HEK293 (cell line): Measurements from ENCODE around the gene SLF2.

ENCODE experiments used
- CTCF ChIA-PET: fragments of 350-600 bp; formaldehyde crosslinking; extraction: SDS; loops from one replicate; lab custom pipeline; 2021; ENCODE audit warnings: antibody characterized with exemption; lab: Yijun Ruan, JAX
- POLR2A ChIA-PET: fragments of 300-600 bp; formaldehyde crosslinking; extraction: SDS; loops from one replicate; lab custom pipeline; 2020; ENCODE audit warnings: antibody characterized with exemption, inconsistent platforms; lab: Yijun Ruan, JAX
- H3K27ac ChIP-seq: fragments of 200-500 bp; sonication (Bioruptor generic); 2 replicates; pipeline ENCODE4 v1.5.1; 2014; ENCODE audit warnings: low read depth, low read length, control low read depth, inconsistent platforms; ENCODE audit errors: extremely low read depth
- H3K36me3 ChIP-seq, 2 experiments: fragments of 200-500 bp in 1 of 2; sonication (Bioruptor generic) in 1 of 2; 1 replicate in 1 of 2; 2 replicates in 1 of 2; pipeline ENCODE4 v1.5.1; 2014 to 2017; ENCODE audit warnings: inconsistent platforms in 2 of 2, low read length in 2 of 2; ENCODE audit not compliant: control insufficient read depth in 2 of 2, insufficient read depth in 1 of 2
- H3K4me1 ChIP-seq: fragments of 200-500 bp; sonication (Bioruptor generic); 2 replicates; pipeline ENCODE4 v1.5.1; 2014; ENCODE audit warnings: mild to moderate bottlenecking, low read length, inconsistent platforms; ENCODE audit not compliant: control insufficient read depth, insufficient read depth
- H3K4me3 ChIP-seq: 2 replicates; pipeline ENCODE4 v1.5.1; 2011; ENCODE audit warnings: low read depth, mild to moderate bottlenecking, control low read depth, low read length, moderate library complexity
- H3K9me3 ChIP-seq: fragments of 200-500 bp; sonication (Bioruptor generic); 2 replicates; pipeline ENCODE4 v1.5.1; 2014; ENCODE audit warnings: low read depth, low read length, inconsistent platforms; ENCODE audit not compliant: control insufficient read depth, insufficient read depth
- HIC1 ChIP-seq: fragments of 450-650 bp; formaldehyde crosslinking; IDR thresholded peaks from 2 replicates; pipeline ENCODE4 v1.5.1; 2016; ENCODE audit warnings: missing biosample characterization, missing genetic modification characterization
- KLF17 ChIP-seq: fragments of 450-650 bp; formaldehyde crosslinking; IDR thresholded peaks from 2 replicates; pipeline ENCODE4 v1.5.1; 2016; ENCODE audit warnings: missing biosample characterization, missing genetic modification characterization
- MZF1 ChIP-seq: fragments of 450-650 bp; formaldehyde crosslinking; IDR thresholded peaks from 2 replicates; pipeline ENCODE4 v1.5.1; 2017; ENCODE audit warnings: missing biosample characterization, missing genetic modification characterization, borderline replicate concordance
- PRDM10 ChIP-seq: fragments of 450-650 bp; formaldehyde crosslinking; IDR thresholded peaks from 2 replicates; pipeline ENCODE4 v1.5.1; 2016; ENCODE audit warnings: missing biosample characterization, missing genetic modification characterization
- PRDM6 ChIP-seq: fragments of 450-650 bp; formaldehyde crosslinking; IDR thresholded peaks from 2 replicates; pipeline ENCODE4 v1.5.1; 2017; ENCODE audit warnings: missing biosample characterization, missing genetic modification characterization
- RBAK ChIP-seq: fragments of 450-650 bp; formaldehyde crosslinking; IDR thresholded peaks from 2 replicates; pipeline ENCODE4 v1.5.1; 2016; ENCODE audit warnings: missing biosample characterization, missing genetic modification characterization
- SP7 ChIP-seq: fragments of 450-650 bp; formaldehyde crosslinking; IDR thresholded peaks from 2 replicates; pipeline ENCODE4 v1.5.1; 2016; ENCODE audit warnings: missing biosample characterization, missing genetic modification characterization
- TCF7L2 ChIP-seq: IDR thresholded peaks from 2 replicates; pipeline ENCODE4 v1.6.1; 2011; ENCODE audit warnings: low read depth, mild to moderate bottlenecking, inconsistent platforms, low read length, moderate library complexity, borderline replicate concordance
- YY2 ChIP-seq: fragments of 450-650 bp; formaldehyde crosslinking; IDR thresholded peaks from 2 replicates; pipeline ENCODE4 v1.5.1; 2016; ENCODE audit warnings: missing biosample characterization, missing genetic modification characterization
- ZFP41 ChIP-seq: fragments of 450-650 bp; formaldehyde crosslinking; IDR thresholded peaks from 2 replicates; pipeline ENCODE4 v1.5.1; 2016; ENCODE audit warnings: missing biosample characterization, missing genetic modification characterization, borderline replicate concordance
- ZNF132 ChIP-seq: fragments of 450-650 bp; formaldehyde crosslinking; IDR thresholded peaks from 2 replicates; pipeline ENCODE4 v1.5.1; 2017; ENCODE audit warnings: missing biosample characterization, missing genetic modification characterization, borderline replicate concordance
- ZNF16 ChIP-seq: fragments of 450-650 bp; formaldehyde crosslinking; IDR thresholded peaks from 2 replicates; pipeline ENCODE4 v1.5.1; 2016; ENCODE audit warnings: low read depth, missing biosample characterization, missing genetic modification characterization
- ZNF274 ChIP-seq, 2 experiments: fragments of 200-500 bp in 1 of 2; fragments of 450-650 bp in 1 of 2; sonication (Bioruptor generic) in 1 of 2; formaldehyde crosslinking in 1 of 2; IDR thresholded peaks; 2 replicates each; pipeline versions ENCODE4 v1.5.1 to v1.6.1; 2014 to 2016; ENCODE audit warnings: borderline replicate concordance in 1 of 2, inconsistent platforms in 1 of 2, low read length in 1 of 2, missing biosample characterization in 1 of 2, missing genetic modification characterization in 1 of 2
- ZNF366 ChIP-seq: fragments of 450-650 bp; formaldehyde crosslinking; conservative IDR thresholded peaks from 2 replicates; pipeline ENCODE4 v1.5.1; 2016; ENCODE audit warnings: missing biosample characterization, missing genetic modification characterization
- ZNF416 ChIP-seq: fragments of 450-650 bp; formaldehyde crosslinking; IDR thresholded peaks from 2 replicates; pipeline ENCODE4 v1.5.1; 2016; ENCODE audit warnings: missing biosample characterization, missing genetic modification characterization
- ZNF561 ChIP-seq: fragments of 450-650 bp; IDR thresholded peaks from 2 replicates; pipeline ENCODE4 v1.5.1; 2018; ENCODE audit warnings: missing biosample characterization, missing genetic modification characterization, borderline replicate concordance
- ZNF664 ChIP-seq: fragments of 450-650 bp; formaldehyde crosslinking; IDR thresholded peaks from 2 replicates; pipeline ENCODE4 v1.5.1; 2016; ENCODE audit warnings: missing biosample characterization, missing genetic modification characterization
- ZNF837 ChIP-seq: fragments of 450-650 bp; formaldehyde crosslinking; IDR thresholded peaks from 2 replicates; pipeline ENCODE4 v1.5.1; 2016; ENCODE audit warnings: missing biosample characterization, missing genetic modification characterization
- ZSCAN4 ChIP-seq: fragments of 450-650 bp; formaldehyde crosslinking; IDR thresholded peaks from 2 replicates; pipeline ENCODE4 v1.5.1; 2017; ENCODE audit warnings: missing biosample characterization, missing genetic modification characterization

SLF2 gene

GRCh38 chr10:100897976-100898375 lies 14.8 kb upstream of the SLF2 start (continued):
- TF ChIP-seq PRDM10 (no peak), ZFP41 (tag by site-specific recombination) (no peak), SP7 (tag by site-specific recombination) (no peak), ZNF366 (tag by site-specific recombination) (no peak), PRDM6 (tag by site-specific recombination) (no peak), YY2 (tag by site-specific recombination) (no peak), ZNF16 (tag by site-specific recombination) (no peak), ZNF664 (no peak)

- peaks cover 17% of the 10 kb centered on the region for H3K4me1 ChIP-seq
- no peaks in the 10 kb centered on the region for H3K36me3 ChIP-seq
- H3K9me3 ChIP-seq: no peaks in the 10 kb centered on the region
- no peak overlapping the region for H3K27ac ChIP-seq
- H3K4me3 ChIP-seq: no peak overlapping the region
- TF ChIP-seq ZNF274 (IDR thresholded peaks at IDR 0.05; ENCODE audit: low read length) (no peak), ZNF274 (tag by site-specific recombination; IDR thresholded peaks at IDR 0.05; ENCODE audit: borderline replicate concordance) (no peak), ZNF561 (tag by site-specific recombination) (no peak), HIC1 (tag by site-specific recombination) (no peak), ZNF132 (tag by site-specific recombination) (no peak), RBAK (tag by site-specific recombination) (no peak), ZNF416 (tag by site-specific recombination) (no peak), ZSCAN4 (tag by site-specific recombination) (no peak), MZF1 (tag by site-specific recombination) (no peak), TCF7L2 (no peak), ZFP41 (tag by site-specific recombination) (no peak), KLF17 (tag by site-specific recombination) (no peak), ZNF837 (tag by site-specific recombination) (no peak)
- POLR2A ChIA-PET: interaction anchor here (0.7 kb wide), 1 partner anchor 524 kb away, joined by 3 read pairs; no protein-coding TSS in a partner anchor
- CTCF ChIA-PET: interaction anchor here (0.6 kb wide), 1 partner anchor 1514 kb away, joined by 3 read pairs; no protein-coding TSS in a partner anchor
Measured at GRCh38 chr10:100899171-100899570, 13.6 kb upstream of the SLF2 start.
